ENCODE measurements around the gene RPP25L. TPM values are rescaled to one million over a fixed set of nuclear protein-coding genes. Genes with fewer than 3 reads are reported as not detected.

The RPP25L gene
- total RNA-seq, 1 experiment from 2014 or later: 31.7 TPM

- peak; percentile 90 for DNase-seq (ENCODE audit: low read depth)
Observed at GRCh38 chr9:34637356-34638137, 25.6 kb upstream of the RPP25L start, which contains the start of gene SIGMAR1. Gene SIGMAR1, minus strand, starts transcription at chr9:34637787. Its CDS starts 90 bp downstream, at chr9:34637697.

GRCh38 chr9:34636791-34637355 is 25.0 kb upstream of the RPP25L start:
- no peak for DNase-seq (ENCODE audit: low read depth)

GRCh38 chr9:34635556-34635955 is 23.7 kb upstream of the RPP25L start:
- no peak for DNase-seq (ENCODE audit: low read depth)

- DNase-seq (ENCODE audit: low read depth): no peak
Observed at GRCh38 chr9:34634551-34635248, 22.8 kb upstream of the RPP25L start.

- DNase-seq (ENCODE audit: low read depth): peak; percentile 48
Observed at GRCh38 chr9:34633851-34634550, 22.1 kb upstream of the RPP25L start.

GRCh38 chr9:34633166-34633565 is 21.3 kb upstream of the RPP25L start:
- no peak for DNase-seq (ENCODE audit: low read depth)

- no peak for DNase-seq (ENCODE audit: low read depth)
Observed at GRCh38 chr9:34630402-34631154, 18.7 kb upstream of the RPP25L start.

- no peak for DNase-seq (ENCODE audit: low read depth)
Observed at GRCh38 chr9:34629491-34629808, 17.6 kb upstream of the RPP25L start.

- DNase-seq (ENCODE audit: low read depth): no peak
Observed at GRCh38 chr9:34628656-34629490, 17.0 kb upstream of the RPP25L start, which contains the start of gene ARID3C. Gene ARID3C, minus strand, starts transcription at chr9:34629066. Its CDS starts 1,052 bp downstream, at chr9:34628014.

GRCh38 chr9:34627716-34628655 is 16.1 kb upstream of the RPP25L start:
- DNase-seq (ENCODE audit: low read depth): no peak

GRCh38 chr9:34625186-34625486 is 13.2 kb upstream of the RPP25L start:
- DNase-seq (ENCODE audit: low read depth): no peak

- no peak for DNase-seq (ENCODE audit: low read depth)
Observed at GRCh38 chr9:34624475-34625185, 12.7 kb upstream of the RPP25L start.

- no peak for DNase-seq (ENCODE audit: low read depth)
Observed at GRCh38 chr9:34623374-34624235, 11.7 kb upstream of the RPP25L start.

- DNase-seq (ENCODE audit: low read depth): peak; percentile 91
Observed at GRCh38 chr9:34620061-34620994, 8.4 kb upstream of the RPP25L start, which contains the start of gene DCTN3. Gene DCTN3, minus strand, starts transcription at chr9:34620495. Its CDS starts 31 bp downstream, at chr9:34620464.

- no peak for DNase-seq (ENCODE audit: low read depth)
Observed at GRCh38 chr9:34615132-34615531, 3.2 kb upstream of the RPP25L start.

GRCh38 chr9:34612788-34613390 is 992 bp upstream of the RPP25L start:
- peak; percentile 75 for DNase-seq (ENCODE audit: low read depth)

Data from LHCN-M2 (cell line).